Stomach (tissue), 4 donors: ENCODE results near the gene MAN1B1.

Experiments used
- CTCF ChIP-seq, 7 experiments: fragments of 450-650 bp in 4 of 7; fragments of 200-600 bp in 3 of 7; sonication (generic) in 3 of 7; IDR thresholded peaks; one replicate each; pipeline ENCODE4 v1.5.1; 2016 to 2019; ENCODE audit warnings: antibody characterized with exemption in 7 of 7, control low read depth in 2 of 7, mild to moderate bottlenecking in 1 of 7
- EP300 ChIP-seq: sonication (generic); formaldehyde crosslinking; IDR thresholded peaks from one replicate; pipeline ENCODE4 v1.6.1; 2017; ENCODE audit warnings: antibody characterized with exemption
- POLR2A ChIP-seq, 4 donors: fragments of 450-650 bp; IDR thresholded peaks; one replicate each; pipeline ENCODE4 v1.6.1; 2016; ENCODE audit warnings: antibody characterized with exemption in 4 of 4, control low read depth in 2 of 4, mild to moderate bottlenecking in 1 of 4, moderate library complexity in 1 of 4

DNA sequence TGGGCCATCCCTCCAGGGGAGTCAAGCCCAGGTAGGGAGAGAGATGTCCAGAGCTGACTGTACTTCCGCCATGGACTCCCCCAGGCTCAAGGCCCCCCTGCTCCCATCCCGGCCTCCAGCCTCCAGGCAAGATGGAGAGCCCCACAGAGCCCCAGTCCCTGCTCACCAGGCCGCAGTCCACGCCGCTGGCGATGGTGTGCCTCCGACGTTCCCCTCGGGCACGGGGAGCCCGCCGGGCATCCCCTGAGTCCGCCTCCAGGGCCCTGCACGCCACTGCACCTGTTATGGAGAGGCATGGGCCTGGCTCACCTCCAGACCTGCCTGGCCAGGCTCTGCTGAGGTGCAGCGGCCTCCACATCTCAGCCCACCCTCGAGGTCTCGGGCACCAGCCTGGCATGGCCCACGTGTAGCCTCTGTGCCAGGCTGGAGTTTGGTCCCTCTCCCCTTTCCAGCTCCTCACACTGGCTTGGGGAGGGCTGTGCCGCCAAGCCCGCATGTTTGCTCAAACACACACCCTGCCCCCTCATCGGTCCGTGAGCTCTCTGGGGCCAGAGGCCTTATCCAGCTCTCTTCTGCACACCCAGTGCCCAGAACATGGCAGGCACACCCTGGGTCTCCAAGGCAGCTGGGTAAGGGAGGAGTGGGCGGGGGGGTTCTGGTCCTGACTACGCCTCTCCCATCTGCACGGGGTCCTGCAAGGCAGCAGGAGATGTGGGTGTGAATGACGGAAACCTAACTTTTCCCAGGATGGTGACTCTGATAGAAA, 20.5 kb upstream of the MAN1B1 start:
- TF ChIP-seq CTCF (IDR thresholded peaks at IDR 0.05), result no peak
- no peak for TF ChIP-seq EP300
- TF ChIP-seq POLR2A (IDR thresholded peaks at IDR 0.05), result no peak
